Ascending aorta (tissue), 2 donors: ENCODE measurements around the gene TFAP2C. TPM values are rescaled to one million over a fixed set of nuclear protein-coding genes. Genes with fewer than 3 reads are reported as not detected.

Experiments used
- DNase-seq, 2 donors: peaks; one replicate each; pipeline ENCODE4 v3.0.0-alpha.2; 2019; ENCODE audit warnings: low spot score in 2 of 2
- H3K27ac ChIP-seq, 2 donors: fragments of 200-600 bp; sonication (generic); one replicate each; pipeline ENCODE4 v1.5.1; 2016 to 2017; ENCODE audit warnings: mild to moderate bottlenecking in 1 of 2
- H3K27me3 ChIP-seq: fragments of 200-600 bp; sonication (generic); one replicate; pipeline ENCODE4 v1.5.1; 2017
- H3K36me3 ChIP-seq, 2 donors: fragments of 200-600 bp; sonication (generic); one replicate each; pipeline ENCODE4 v1.5.1; 2016
- H3K4me1 ChIP-seq, 2 donors: fragments of 200-600 bp; sonication (generic); one replicate each; pipeline ENCODE4 v1.5.1; 2016 to 2017; ENCODE audit warnings: mild to moderate bottlenecking in 1 of 2
- H3K4me3 ChIP-seq, 2 donors: fragments of 200-600 bp; sonication (generic); one replicate each; pipeline ENCODE4 v1.5.1; 2016 to 2017; ENCODE audit warnings: mild to moderate bottlenecking in 1 of 2
- H3K9me3 ChIP-seq, 2 donors: fragments of 200-600 bp; sonication (generic); one replicate each; pipeline ENCODE4 v1.5.1; 2016
- CTCF ChIP-seq, 3 experiments: fragments of 200-600 bp in 2 of 3; fragments of 450-650 bp in 1 of 3; sonication (generic) in 2 of 3; IDR thresholded peaks; one replicate each; pipeline ENCODE4 v1.5.1; 2016 to 2019; ENCODE audit warnings: antibody characterized with exemption in 3 of 3, mild to moderate bottlenecking in 1 of 3, moderate library complexity in 1 of 3
- intact Hi-C: fragments of 100-400 bp; cut with DNase I; formaldehyde crosslinking; loops from one replicate; pipeline ENCODE4 v1.15.1; 2023
- total RNA-seq: library from RNA; depleted of rRNA; stranded (reverse); fragments of >200 nt; gene quantifications from one replicate; pipeline ENCODE4 v1.1.0, GENCODE V29; 2016

The TFAP2C gene
- total RNA-seq, 1 donor from 2014 or later: 4.9 TPM

GRCh38 chr20:56676001-56676400 is 46.9 kb downstream of the TFAP2C start:
- no peaks in the 10 kb centered on the region for H3K36me3 ChIP-seq
- no peak for TF ChIP-seq CTCF (IDR thresholded peaks at IDR 0.05)
- intact Hi-C loops: no loop called here
- no peak overlapping the region for H3K4me3 ChIP-seq
- no peaks in the 10 kb centered on the region for H3K27me3 ChIP-seq
- no peaks in the 10 kb centered on the region for H3K4me1 ChIP-seq
- no peak for DNase-seq
- H3K27ac ChIP-seq: no peak overlapping the region
- no peaks in the 10 kb centered on the region for H3K9me3 ChIP-seq

- H3K36me3 ChIP-seq: no peaks in the 10 kb centered on the region
- H3K27me3 ChIP-seq: no peaks in the 10 kb centered on the region
- intact Hi-C loops: no loop called here
- no peak for DNase-seq
- no peak overlapping the region for H3K27ac ChIP-seq
- H3K4me3 ChIP-seq: no peak overlapping the region
- H3K9me3 ChIP-seq: no peaks in the 10 kb centered on the region
- no peaks in the 10 kb centered on the region for H3K4me1 ChIP-seq
- TF ChIP-seq CTCF (IDR thresholded peaks at IDR 0.05): no peak
Observed at GRCh38 chr20:56676679-56677078, 47.6 kb downstream of the TFAP2C start.

GRCh38 chr20:56683077-56683865 is 54.2 kb downstream of the TFAP2C start:
- intact Hi-C loops: no loop called here
- TF ChIP-seq CTCF (IDR thresholded peaks at IDR 0.05): no peak
- no peak for DNase-seq

GRCh38 chr20:56685879-56686278 is 56.8 kb downstream of the TFAP2C start:
- H3K27ac ChIP-seq: no peak overlapping the region
- no peak for DNase-seq
- H3K36me3 ChIP-seq: no peaks in the 10 kb centered on the region
- no peaks in the 10 kb centered on the region for H3K9me3 ChIP-seq
- no peak for TF ChIP-seq CTCF (IDR thresholded peaks at IDR 0.05)
- no peaks in the 10 kb centered on the region for H3K27me3 ChIP-seq
- H3K4me3 ChIP-seq: no peak overlapping the region
- intact Hi-C loops: no loop called here
- no peaks in the 10 kb centered on the region for H3K4me1 ChIP-seq

More at GRCh38 chr20:56683077-56683865, 54.2 kb downstream of the TFAP2C start:
- H3K9me3 ChIP-seq: no peaks in the 10 kb centered on the region
- no peaks in the 10 kb centered on the region for H3K36me3 ChIP-seq
- no peak overlapping the region for H3K4me3 ChIP-seq
- H3K27ac ChIP-seq: no peak overlapping the region
- no peaks in the 10 kb centered on the region for H3K4me1 ChIP-seq
- H3K27me3 ChIP-seq: no peaks in the 10 kb centered on the region

- Histone ChIP-seq H3K9me3 (no peaks in the 10 kb centered on the region), H3K4me1 (no peaks in the 10 kb centered on the region), H3K36me3 (no peaks in the 10 kb centered on the region), H3K4me3 (no peak overlapping the region), H3K27me3 (no peaks in the 10 kb centered on the region), H3K27ac (no peak overlapping the region)
- no peak for DNase-seq
- TF ChIP-seq CTCF (IDR thresholded peaks at IDR 0.05): no peak
- intact Hi-C loops: no loop called here
Observed at GRCh38 chr20:56687061-56687460, 58.0 kb downstream of the TFAP2C start.
